Measurements from ENCODE around the gene FAM47E. TPM values are rescaled to one million over a fixed set of nuclear protein-coding genes. Genes with fewer than 3 reads are reported as not detected.

Gene FAM47E
- total and polyA plus RNA-seq, 2 experiments from 2014 or later: 9.3 to 11.1 TPM

- Histone ChIP-seq H4K20me1 (ENCODE audit: insufficient read depth, poor library complexity, severe bottlenecking) (no peaks in the 10 kb centered on the region), H3K9me3 (ENCODE audit: low read depth) (no peaks in the 10 kb centered on the region), H3K79me2 (peaks cover under 1% of the 10 kb centered on the region), H3K4me3 (no peak overlapping the region), H3K9me2 (replicated peaks; ENCODE audit: insufficient read depth) (no peaks in the 10 kb centered on the region), H3K27me3 (no peaks in the 10 kb centered on the region), H3K36me3 (replicated peaks; ENCODE audit: insufficient read depth, low read depth) (no peaks in the 10 kb centered on the region), H3K27ac (no peak overlapping the region), H3K4me2 (no peak overlapping the region), H2AFZ (no peak overlapping the region), H3K4me1 (ENCODE audit: insufficient read depth) (no peaks in the 10 kb centered on the region)
- WGBS (ENCODE audit: low lambda C conversion rate, missing lambda C conversion rate): 78% methylated on average over 7 of the region's 7 CpGs
- DNase-seq (ENCODE audit: low spot score): no peak
- TF ChIP-seq CTCF (IDR thresholded peaks at IDR 0.05; ENCODE audit: poor library complexity) (no peak), EZH2phosphoT487 (IDR thresholded peaks at IDR 0.05; ENCODE audit: low read depth, severe bottlenecking, unreplicated experiment) (no peak), EZH2 (IDR thresholded peaks at IDR 0.05; ENCODE audit: borderline replicate concordance) (no peak)
These were observed 63.9 kb downstream of the FAM47E start for GRCh38 chr4:76315267-76315918.

GRCh38 chr4:76316131-76316530 is 64.6 kb downstream of the FAM47E start:
- Histone ChIP-seq H4K20me1 (ENCODE audit: insufficient read depth, poor library complexity, severe bottlenecking) (no peaks in the 10 kb centered on the region), H3K4me2 (no peak overlapping the region), H3K9me3 (ENCODE audit: low read depth) (no peaks in the 10 kb centered on the region), H2AFZ (no peak overlapping the region), H3K79me2 (no peaks in the 10 kb centered on the region), H3K27me3 (no peaks in the 10 kb centered on the region), H3K4me1 (ENCODE audit: insufficient read depth) (no peaks in the 10 kb centered on the region), H3K27ac (no peak overlapping the region), H3K9me2 (replicated peaks; ENCODE audit: insufficient read depth) (no peaks in the 10 kb centered on the region), H3K36me3 (replicated peaks; ENCODE audit: insufficient read depth, low read depth) (no peaks in the 10 kb centered on the region), H3K4me3 (no peak overlapping the region)
- DNase-seq (ENCODE audit: low spot score): no peak
- TF ChIP-seq EZH2phosphoT487 (IDR thresholded peaks at IDR 0.05; ENCODE audit: low read depth, severe bottlenecking, unreplicated experiment): no peak
- no peak for TF ChIP-seq EZH2 (IDR thresholded peaks at IDR 0.05; ENCODE audit: borderline replicate concordance)
- no peak for TF ChIP-seq CTCF (IDR thresholded peaks at IDR 0.05; ENCODE audit: poor library complexity)
- 89% methylated on average over 1 of the region's 1 CpG for WGBS (ENCODE audit: low lambda C conversion rate, missing lambda C conversion rate)

- Histone ChIP-seq H3K79me2 (no peaks in the 10 kb centered on the region), H4K20me1 (ENCODE audit: insufficient read depth, poor library complexity, severe bottlenecking) (no peaks in the 10 kb centered on the region), H3K9me3 (ENCODE audit: low read depth) (no peaks in the 10 kb centered on the region), H3K4me1 (ENCODE audit: insufficient read depth) (no peaks in the 10 kb centered on the region), H3K9me2 (replicated peaks; ENCODE audit: insufficient read depth) (no peaks in the 10 kb centered on the region), H2AFZ (no peak overlapping the region), H3K4me2 (no peak overlapping the region), H3K4me3 (no peak overlapping the region), H3K36me3 (replicated peaks; ENCODE audit: insufficient read depth, low read depth) (no peaks in the 10 kb centered on the region), H3K27me3 (no peaks in the 10 kb centered on the region), H3K27ac (no peak overlapping the region)
- 75% methylated on average over 3 of the region's 3 CpGs for WGBS (ENCODE audit: low lambda C conversion rate, missing lambda C conversion rate)
- TF ChIP-seq EZH2 (IDR thresholded peaks at IDR 0.05; ENCODE audit: borderline replicate concordance) (no peak), CTCF (IDR thresholded peaks at IDR 0.05; ENCODE audit: poor library complexity) (no peak), EZH2phosphoT487 (IDR thresholded peaks at IDR 0.05; ENCODE audit: low read depth, severe bottlenecking, unreplicated experiment) (no peak)
- no peak for DNase-seq (ENCODE audit: low spot score)
These were observed 70.7 kb downstream of the FAM47E start for GRCh38 chr4:76322236-76322635.

Measured in hepatocyte (in vitro differentiated cells).